GM19372 (cell line): ENCODE data around the gene LRPPRC.
A peak's percentile ranks its signal among the peaks of the same experiment; 100 is the strongest.
"Not testable (repeated sequence)": the region's sequence is repeated elsewhere in the genome, so short reads cannot be mapped to it uniquely, and the experiment has no call there.

ENCODE experiments used
- ATAC-seq: cut with Tn5 transposase; IDR thresholded peaks from one replicate; pipeline ENCODE4 v1.9.1; 2021; ENCODE audit warnings: mild to moderate bottlenecking, low read depth, moderate library complexity; ENCODE audit not compliant: unreplicated experiment

The LRPPRC gene

GRCh38 chr2:43995733-43996533, at the start of gene LRPPRC:
TSS of gene LRPPRC (minus strand) at chr2:43995989. CDS start at chr2:43995947, 42 bp downstream.
- ATAC-seq: peak; percentile 90

DNA sequence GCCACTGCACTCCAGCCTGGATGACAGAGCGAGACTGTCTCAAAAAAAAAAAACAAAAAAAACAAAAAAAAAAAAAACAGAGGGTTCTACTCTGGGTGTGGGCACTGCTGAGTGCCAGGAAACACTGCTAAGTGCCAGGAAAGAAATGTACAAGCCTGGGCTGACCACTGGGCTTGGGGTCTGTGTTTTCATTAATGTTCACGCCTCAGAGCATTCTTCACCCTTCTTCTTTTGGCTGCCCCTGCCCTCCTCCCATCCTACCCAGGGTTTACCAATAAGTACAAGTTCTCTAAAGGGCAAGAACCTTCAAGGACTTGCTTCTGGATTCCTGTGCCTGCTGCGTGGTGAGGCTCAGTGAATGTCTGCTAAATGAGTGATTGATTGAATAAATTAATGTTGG, 49.3 kb upstream of the LRPPRC start:
- no peak for ATAC-seq

DNA sequence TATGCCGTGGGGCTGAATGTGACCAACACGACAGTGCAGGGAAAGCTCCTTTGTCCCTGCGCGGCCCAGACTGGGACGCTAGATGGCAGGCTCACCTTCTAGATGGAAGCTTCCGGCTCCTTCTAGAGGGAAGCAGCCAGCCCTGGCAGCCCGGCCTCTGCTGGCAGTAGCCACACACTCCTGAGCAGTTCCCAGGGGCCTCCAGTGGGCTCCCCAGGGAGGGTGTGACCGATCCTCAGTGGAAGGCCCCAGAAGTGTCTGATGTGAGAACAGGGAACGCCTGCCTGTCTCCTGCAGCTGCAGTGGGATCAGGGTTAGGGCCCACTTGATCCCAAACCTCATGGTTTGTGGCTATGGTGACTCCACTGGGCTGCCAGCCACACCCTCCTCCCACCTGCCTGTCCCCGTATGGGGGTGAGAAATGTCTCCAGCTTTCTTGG, 48.5 kb upstream of the LRPPRC start:
- ATAC-seq: peak; percentile 94

GRCh38 chr2:44040365-44040764, 44.6 kb upstream of the LRPPRC start:
- ATAC-seq: no peak

- ATAC-seq: no peak
Measured at GRCh38 chr2:44038277-44038676, 42.5 kb upstream of the LRPPRC start.

- ATAC-seq: no peak
Measured at GRCh38 chr2:44037221-44037620, 41.4 kb upstream of the LRPPRC start.

- ATAC-seq: no peak
Measured at GRCh38 chr2:44033947-44034346, 38.2 kb upstream of the LRPPRC start.

DNA sequence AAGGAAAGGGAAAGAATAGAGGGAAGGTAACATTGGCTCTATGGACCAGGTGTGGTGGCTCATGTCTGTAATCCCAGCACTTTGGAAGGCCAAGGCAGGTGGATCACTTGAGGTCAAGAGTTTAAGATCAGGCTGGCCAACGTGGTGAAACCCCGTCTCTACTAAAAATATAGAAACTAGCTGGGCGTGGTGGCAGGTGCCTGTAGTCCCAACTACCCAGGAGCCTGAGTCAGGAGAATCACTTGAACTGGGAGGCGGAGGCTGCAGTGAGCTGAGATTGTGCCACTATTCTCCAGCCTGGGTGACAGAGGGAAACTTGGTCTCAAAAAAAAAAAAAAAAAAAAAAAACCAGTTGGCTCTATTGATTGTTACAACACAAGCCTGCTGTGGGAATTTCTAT, 31.3 kb upstream of the LRPPRC start:
- not testable (repeated sequence) for ATAC-seq

DNA sequence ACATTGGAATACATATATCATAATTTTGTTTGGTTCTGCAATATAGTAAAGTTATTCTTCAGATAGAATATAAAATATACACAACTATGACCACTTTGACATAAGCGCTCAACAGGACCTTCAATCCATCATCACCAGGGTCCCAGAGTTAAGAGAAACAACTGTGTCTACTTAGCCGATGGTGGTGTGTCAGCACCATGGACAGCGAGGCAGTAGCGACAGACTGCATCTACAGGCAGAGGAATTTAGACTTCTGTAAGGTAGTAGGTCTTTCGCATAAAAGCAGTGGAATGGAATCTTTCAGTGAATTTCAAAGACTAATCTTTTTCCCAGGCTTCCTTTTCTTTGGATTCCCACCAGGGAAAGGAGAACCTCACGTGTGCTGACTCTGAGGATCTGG, 20.5 kb upstream of the LRPPRC start:
- no peak for ATAC-seq

DNA sequence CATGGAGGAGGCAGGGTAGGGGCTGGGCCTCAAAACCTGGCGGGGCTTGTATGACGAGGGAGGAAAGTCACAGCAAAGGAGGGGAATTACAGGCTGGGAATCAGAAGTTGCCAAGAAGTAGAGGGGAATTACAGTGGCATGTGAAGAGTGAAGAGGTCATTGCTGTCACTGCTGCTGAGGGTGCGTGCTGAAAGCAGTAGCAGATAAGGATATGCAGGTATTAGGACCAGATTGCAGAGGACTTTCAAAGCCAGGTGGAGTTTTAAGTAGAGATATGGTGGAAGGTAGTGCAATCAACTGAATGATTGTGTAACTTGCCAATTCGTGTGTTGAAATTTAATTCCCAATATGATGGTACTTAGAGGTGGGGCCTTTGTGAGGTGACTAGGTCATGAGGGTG, 19.4 kb upstream of the LRPPRC start:
- no peak for ATAC-seq

DNA sequence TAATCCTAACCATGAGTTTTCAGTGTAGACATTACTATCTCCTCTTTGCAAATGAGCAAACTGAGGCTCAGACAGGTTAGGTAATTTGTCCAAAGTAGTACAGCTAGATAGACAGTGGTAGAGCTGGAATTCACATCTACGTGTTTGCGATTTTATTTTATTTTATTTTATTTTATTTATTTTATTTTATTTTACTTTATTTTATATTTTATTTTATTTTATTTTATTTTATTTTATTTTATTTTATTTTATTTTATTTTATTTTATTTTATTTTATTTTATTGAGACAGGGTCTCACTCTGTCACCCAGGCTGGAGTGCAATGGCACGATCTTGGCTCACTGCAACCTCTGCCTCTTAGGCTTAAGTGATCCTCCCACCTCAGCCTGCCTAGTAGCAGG, 17.4 kb upstream of the LRPPRC start:
- ATAC-seq: not testable (repeated sequence)

DNA sequence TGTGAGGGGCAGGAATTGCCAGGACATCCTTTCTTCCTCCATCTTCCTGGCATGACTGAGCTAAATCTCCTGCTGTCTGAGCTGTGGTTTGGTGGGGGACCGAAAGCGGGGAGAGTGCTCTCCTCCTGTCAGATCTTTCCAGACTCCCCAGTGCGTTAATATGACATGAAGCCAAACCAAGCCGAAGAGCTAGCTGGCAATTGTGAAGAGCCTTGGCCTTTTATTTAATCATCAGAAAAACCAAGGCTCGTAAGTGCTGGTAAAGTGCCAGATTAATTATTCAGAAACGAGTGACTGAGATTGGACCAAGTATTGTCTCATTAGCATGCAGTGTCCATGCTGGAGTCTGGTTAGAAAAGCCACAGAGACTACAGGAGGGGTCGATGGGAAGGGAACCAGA, 14.5 kb upstream of the LRPPRC start:
- ATAC-seq: no peak

GRCh38 chr2:44009136-44009735, 13.4 kb upstream of the LRPPRC start:
- no peak for ATAC-seq

- ATAC-seq: no peak
Measured at GRCh38 chr2:44005846-44006245, 10.1 kb upstream of the LRPPRC start.

DNA sequence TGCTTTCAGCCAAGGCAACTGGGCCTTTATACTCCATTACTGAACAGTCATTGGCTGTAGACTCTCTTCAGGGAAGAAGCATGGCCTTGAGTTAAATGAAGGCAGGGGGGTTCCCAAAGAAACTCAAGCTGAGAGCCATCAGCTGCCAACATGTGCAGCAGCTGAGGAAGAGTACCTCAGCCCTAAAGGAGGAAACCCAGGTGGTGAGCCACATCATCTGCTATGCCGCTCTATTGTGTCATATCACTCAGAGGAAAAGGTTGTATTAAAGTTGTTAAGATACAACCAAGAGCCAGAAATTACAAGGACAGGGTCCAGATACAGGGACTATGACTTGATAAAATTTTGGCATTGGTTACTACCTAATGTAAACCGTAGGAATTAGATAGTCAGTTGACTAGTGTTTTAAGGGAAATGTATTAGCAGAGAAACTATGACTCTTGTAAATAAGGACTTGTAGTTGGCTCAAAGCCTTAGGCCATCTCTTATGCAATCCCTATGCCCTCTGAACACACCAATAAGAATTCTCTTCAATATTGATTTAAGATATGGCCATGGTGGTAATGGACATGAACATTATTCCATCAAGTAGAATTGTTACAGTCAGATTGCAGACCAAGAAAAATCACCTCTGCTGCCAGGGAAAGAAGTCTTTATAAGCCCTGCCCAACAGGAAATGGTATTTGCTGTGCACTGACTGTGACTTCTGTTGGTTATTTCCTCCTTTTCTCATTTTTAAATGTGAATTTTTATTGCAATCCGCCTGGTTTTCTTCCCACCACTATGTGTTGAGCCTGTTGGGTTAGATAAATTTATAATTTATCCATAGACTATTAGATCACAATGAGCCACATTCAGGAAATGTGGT, 9.2 kb upstream of the LRPPRC start:
- ATAC-seq: no peak

DNA sequence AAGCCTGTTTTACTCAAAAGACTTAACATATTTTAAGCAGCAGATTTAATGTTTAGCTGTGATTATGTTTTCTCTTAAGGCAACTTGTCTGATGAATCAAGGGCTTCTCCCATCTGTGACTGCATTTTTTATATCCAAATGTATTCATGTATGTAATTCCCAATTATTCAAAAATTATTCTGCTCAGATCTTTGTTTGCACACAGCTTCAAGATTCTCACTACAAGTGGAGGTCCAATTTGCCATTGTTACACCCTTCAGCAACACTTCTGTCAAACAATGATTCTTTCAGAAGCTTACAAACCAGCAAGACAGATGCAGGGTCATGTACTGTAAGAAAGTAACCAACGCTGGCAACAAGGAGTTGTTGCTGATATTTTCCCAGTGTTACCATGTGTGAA, 5.9 kb upstream of the LRPPRC start:
- no peak for ATAC-seq

DNA sequence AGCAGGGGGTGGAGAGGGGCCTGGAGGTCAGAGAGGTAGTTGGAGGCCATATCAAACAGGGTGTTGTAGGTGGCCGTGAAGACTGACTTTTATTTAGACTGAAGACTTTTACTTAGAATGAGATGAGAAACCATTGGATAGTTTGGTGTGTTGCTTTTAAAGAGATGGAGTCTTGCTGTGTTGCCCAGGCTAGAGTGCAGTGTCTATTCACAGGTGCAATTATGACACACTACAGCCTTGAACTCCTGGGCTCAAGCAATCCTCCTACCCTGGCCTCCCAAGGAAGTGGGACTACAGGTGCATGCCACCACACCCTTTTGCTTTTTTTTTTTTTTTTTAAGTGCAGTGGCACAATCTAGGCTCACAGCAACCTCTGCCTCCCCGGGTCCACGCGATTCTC, 2.5 kb upstream of the LRPPRC start:
- ATAC-seq: no peak

- ATAC-seq: no peak
Measured at GRCh38 chr2:43993437-43993836, 2.4 kb downstream of the LRPPRC start.

GRCh38 chr2:43989545-43989944, 6.2 kb downstream of the LRPPRC start:
- no peak for ATAC-seq

DNA sequence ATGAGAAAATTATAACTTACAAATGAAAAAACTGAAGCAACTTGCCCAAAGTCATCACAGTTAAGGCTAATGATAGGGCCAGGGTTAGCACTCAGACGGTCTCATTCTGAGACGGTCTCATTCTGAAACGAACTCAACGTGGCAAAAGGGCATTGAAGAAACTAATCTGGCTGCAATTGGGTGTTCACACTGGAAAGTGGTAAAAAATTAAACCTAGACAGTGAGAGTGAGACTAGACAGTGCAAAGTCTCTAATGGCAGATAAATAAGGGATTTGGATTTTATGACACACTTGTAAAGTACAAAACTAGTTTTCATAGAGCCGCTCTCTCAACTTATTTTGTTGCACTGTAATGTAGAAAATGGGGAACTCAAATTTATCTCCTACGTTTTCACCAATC, 9.2 kb downstream of the LRPPRC start:
- ATAC-seq: no peak

GRCh38 chr2:43985359-43985758, 10.4 kb downstream of the LRPPRC start:
- no peak for ATAC-seq
